Calu3 (cell line): Measurements from ENCODE around the gene MORN5. TPM values are rescaled to one million over a fixed set of nuclear protein-coding genes. Genes with fewer than 3 reads are reported as not detected.

Source experiments
- BruUV-seq: library from RNA; stranded (reverse); fragments of 400-500 nt; replicated peaks from 2 replicates; lab custom pipeline; 2021; lab: Mats Ljungman, UMichigan
- CTCF ChIA-PET: fragments of 300-600 bp; sonication (Branson Sonifier 250); formaldehyde crosslinking; loops from one replicate; lab custom pipeline; 2022; ENCODE audit warnings: antibody characterized with exemption; lab: Charles Lee
- DNase-seq: peaks from one replicate; pipeline ENCODE4 v3.0.0; 2022
- H3K27ac Mint-ChIP-seq: one replicate; pipeline ENCODE4 v1.8.0; 2022; ENCODE audit warnings: mixed read lengths; ENCODE audit not compliant: unreplicated experiment
- H3K27me3 Mint-ChIP-seq: one replicate; pipeline ENCODE4 v1.8.0; 2022; ENCODE audit warnings: mixed read lengths; ENCODE audit not compliant: unreplicated experiment
- H3K36me3 Mint-ChIP-seq: one replicate; pipeline ENCODE4 v1.8.0; 2022; ENCODE audit warnings: mild to moderate bottlenecking, moderate library complexity, mixed read lengths; ENCODE audit not compliant: insufficient read depth, unreplicated experiment
- H3K4me1 Mint-ChIP-seq: one replicate; pipeline ENCODE4 v1.8.0; 2022; ENCODE audit warnings: mild to moderate bottlenecking, low read depth, mixed read lengths; ENCODE audit not compliant: unreplicated experiment
- H3K4me3 Mint-ChIP-seq: one replicate; pipeline ENCODE4 v1.8.0; 2022; ENCODE audit warnings: mild to moderate bottlenecking, low read depth, moderate library complexity, mixed read lengths; ENCODE audit not compliant: unreplicated experiment
- H3K9me3 Mint-ChIP-seq: one replicate; pipeline ENCODE4 v1.8.0; 2022; ENCODE audit warnings: low read depth, mixed read lengths; ENCODE audit not compliant: unreplicated experiment
- intact Hi-C: fragments of 100-400 bp; cut with micrococcal nuclease; formaldehyde crosslinking; loops from one replicate; pipeline ENCODE4 v1.10.0; 2022; ENCODE audit not compliant: unreplicated experiment
- total RNA-seq: library from RNA; stranded (reverse); gene quantifications from 2 replicates; pipeline ENCODE4 v1.2.3, GENCODE V29; 2022
- TF ChIP-seq, protein P1 (sequence below): fragments of 200-600 bp; IDR thresholded peaks from one replicate; pipeline ENCODE4 v1.8.0; 2022; ENCODE audit warnings: antibody characterized with exemption; ENCODE audit not compliant: unreplicated experiment

Gene MORN5
- total RNA-seq, 1 experiment from 2014 or later = not detected

DNA sequence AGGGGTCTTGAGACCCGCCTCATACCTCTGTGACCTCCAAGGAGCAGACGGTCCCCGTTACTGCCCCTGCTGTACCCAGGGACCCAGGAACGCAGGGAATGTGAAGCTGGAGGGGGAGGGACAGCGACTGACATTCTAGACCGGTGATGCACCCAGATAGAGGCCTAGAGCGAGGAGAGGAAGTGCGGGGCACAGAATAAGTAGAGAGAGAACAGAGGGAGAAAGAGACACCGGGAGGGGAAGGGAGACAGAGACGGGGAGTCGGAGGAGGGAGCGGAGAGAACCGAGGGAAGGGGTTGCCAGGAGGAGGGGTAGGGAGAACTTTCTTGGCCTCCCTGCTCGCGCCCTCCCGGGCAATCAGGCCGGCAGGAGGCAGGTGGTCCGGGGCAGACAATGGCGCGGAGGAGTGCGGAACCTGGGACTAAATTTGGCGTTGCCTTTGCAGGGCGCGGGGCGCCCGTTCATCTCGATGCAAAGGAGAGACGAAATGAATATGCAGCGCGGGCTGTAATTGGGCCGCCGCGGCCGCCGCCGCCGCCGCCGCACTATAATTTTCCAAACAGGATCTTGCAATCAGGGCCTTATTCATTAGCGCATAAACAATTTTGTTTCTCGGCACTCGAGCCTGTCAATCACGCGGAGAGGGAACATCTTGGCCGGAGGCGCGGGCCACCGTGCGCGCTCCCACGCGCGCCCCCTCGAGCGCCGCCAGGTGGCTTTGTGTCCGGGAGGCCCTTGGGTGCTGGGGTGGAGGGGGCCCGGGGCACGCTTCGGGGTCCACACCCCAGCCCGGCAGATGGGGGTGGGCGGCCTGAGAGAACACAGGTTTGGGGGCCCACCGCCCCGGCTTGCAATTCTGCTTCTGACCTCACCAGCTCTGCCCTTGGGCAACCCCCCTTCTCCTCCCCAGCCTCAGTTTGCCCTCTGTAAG is 33.1 kb upstream of the MORN5 start:
- peaks cover 54% of the 10 kb centered on the region for H3K27me3 Mint-ChIP-seq
- H3K36me3 Mint-ChIP-seq = no peaks in the 10 kb centered on the region
- H3K9me3 Mint-ChIP-seq = no peaks in the 10 kb centered on the region
- H3K4me3 Mint-ChIP-seq = no peak overlapping the region
- no peak overlapping the region for H3K27ac Mint-ChIP-seq
- BruUV-seq = no TSS peak
- intact Hi-C loops = no loop called here
- DNase-seq = no peak
- H3K4me1 Mint-ChIP-seq = peaks cover 16% of the 10 kb centered on the region
- CTCF ChIA-PET = interaction anchor here (0.7 to 6.0 kb wide), 6 partner anchors 28 to 571 kb away, joined by 3 to 44 read pairs (median 4); partner anchors contain the start of genes MRRF and RBM18
- TF ChIP-seq, protein P1, sequence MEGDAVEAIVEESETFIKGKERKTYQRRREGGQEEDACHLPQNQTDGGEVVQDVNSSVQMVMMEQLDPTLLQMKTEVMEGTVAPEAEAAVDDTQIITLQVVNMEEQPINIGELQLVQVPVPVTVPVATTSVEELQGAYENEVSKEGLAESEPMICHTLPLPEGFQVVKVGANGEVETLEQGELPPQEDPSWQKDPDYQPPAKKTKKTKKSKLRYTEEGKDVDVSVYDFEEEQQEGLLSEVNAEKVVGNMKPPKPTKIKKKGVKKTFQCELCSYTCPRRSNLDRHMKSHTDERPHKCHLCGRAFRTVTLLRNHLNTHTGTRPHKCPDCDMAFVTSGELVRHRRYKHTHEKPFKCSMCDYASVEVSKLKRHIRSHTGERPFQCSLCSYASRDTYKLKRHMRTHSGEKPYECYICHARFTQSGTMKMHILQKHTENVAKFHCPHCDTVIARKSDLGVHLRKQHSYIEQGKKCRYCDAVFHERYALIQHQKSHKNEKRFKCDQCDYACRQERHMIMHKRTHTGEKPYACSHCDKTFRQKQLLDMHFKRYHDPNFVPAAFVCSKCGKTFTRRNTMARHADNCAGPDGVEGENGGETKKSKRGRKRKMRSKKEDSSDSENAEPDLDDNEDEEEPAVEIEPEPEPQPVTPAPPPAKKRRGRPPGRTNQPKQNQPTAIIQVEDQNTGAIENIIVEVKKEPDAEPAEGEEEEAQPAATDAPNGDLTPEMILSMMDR = no peak

DNA sequence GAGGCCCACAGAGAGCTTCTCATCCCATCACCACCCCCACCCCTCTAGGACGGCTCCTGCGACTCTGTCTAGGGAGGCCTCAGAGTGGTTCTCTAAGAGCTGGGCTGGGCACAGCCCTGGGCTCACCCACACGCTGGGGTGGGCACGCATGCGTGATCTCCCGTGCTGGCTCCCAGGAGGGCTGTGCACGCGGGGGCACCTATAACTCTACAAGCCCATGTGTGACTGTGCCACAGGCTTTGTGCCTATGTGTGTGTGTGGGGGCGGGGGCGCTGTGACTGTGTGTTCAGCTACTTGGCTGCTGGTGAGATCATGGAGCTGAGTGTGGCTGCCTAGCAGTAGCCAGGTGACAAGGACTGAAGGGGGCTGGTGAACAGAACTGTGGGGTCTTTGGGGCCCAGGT is 32.3 kb upstream of the MORN5 start:
- Mint-ChIP-seq H3K4me1 (peaks cover 16% of the 10 kb centered on the region), H3K4me3 (no peak overlapping the region), H3K9me3 (no peaks in the 10 kb centered on the region), H3K27ac (no peak overlapping the region), H3K36me3 (no peaks in the 10 kb centered on the region), H3K27me3 (peaks cover 57% of the 10 kb centered on the region)
- CTCF ChIA-PET = interaction anchor here (1.5 kb wide), 1 partner anchor 223 kb away, joined by 5 read pairs; no protein-coding TSS in a partner anchor
- TF ChIP-seq, protein P1 = no peak
- no peak for DNase-seq
- intact Hi-C loops = no loop called here
- no TSS peak for BruUV-seq

DNA sequence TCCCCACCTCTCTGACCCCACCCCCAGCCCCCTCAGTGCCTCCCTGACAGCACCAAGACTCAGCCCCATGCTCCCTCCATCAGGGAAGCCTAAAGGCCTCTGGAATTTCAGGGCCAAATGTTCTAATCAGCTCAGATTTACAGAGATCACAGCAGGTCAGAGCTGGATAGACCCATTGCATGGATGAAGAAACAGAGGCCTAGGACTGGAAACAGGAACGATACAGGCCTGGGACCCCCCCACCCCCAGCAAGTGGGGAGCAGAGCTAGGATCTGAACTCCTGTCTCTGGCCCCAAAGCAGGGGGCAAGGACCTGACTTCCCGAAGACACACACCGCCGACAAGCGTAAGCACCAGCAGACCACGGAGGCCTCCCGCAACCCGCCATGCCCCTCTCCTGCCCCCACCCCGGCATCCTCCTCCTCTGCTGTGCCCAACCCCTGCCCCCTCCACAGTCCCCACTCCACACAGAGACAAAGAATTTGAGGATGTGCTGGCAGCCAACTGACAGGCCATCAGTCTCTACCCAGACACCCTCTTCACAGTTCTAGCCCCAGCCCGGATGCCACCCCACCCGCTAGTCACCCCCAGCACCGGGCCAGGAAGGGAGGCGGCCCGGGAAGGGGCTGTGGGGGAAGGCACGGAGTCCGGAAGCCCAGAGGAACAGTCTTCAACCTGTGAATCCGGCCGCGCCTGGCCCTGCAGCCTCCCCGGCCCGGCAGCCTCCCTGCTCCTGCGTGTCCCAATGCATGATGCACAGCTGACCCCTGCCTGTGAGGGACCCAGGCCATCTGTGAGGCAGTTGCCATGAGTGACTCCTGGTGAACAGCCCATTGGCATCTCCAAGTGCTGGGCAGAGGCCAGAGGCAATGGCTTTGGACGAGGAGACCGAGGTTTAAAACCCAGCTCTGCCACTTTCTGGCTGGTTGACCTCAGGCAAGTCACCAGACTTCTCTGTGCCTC is 31.4 kb upstream of the MORN5 start:
- Mint-ChIP-seq H3K27me3 (peaks cover 55% of the 10 kb centered on the region), H3K4me3 (no peak overlapping the region), H3K9me3 (no peaks in the 10 kb centered on the region), H3K4me1 (peaks cover 16% of the 10 kb centered on the region), H3K36me3 (no peaks in the 10 kb centered on the region), H3K27ac (no peak overlapping the region)
- intact Hi-C loops = no loop called here
- DNase-seq = no peak
- CTCF ChIA-PET = interaction anchor here (0.5 to 1.5 kb wide), 2 partner anchors 198 to 222 kb away, joined by 3 to 5 read pairs; no protein-coding TSS in a partner anchor
- no TSS peak for BruUV-seq
- TF ChIP-seq, protein P1 = no peak

DNA sequence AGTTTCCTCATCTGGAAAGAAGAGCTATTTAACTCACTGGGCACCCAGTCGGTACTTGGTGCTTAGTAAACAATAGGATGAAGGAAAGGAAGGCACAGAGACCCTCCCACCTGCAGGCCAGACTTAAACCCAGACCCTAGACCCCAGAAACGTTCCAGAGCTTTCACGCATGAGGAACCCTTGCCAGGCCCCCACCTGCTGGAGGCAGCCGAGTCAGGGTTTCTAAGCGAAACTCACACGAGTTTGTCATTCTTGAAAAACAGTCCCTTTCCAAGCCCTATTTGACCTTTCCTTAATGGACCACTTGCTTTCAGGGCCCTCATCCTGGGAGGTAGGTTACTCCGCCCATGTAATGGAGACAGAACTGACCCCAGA is 30.8 kb upstream of the MORN5 start:
- peaks cover 16% of the 10 kb centered on the region for H3K4me1 Mint-ChIP-seq
- peaks cover 48% of the 10 kb centered on the region for H3K27me3 Mint-ChIP-seq
- H3K36me3 Mint-ChIP-seq = no peaks in the 10 kb centered on the region
- TF ChIP-seq, protein P1 = no peak
- H3K9me3 Mint-ChIP-seq = no peaks in the 10 kb centered on the region
- H3K4me3 Mint-ChIP-seq = no peak overlapping the region
- CTCF ChIA-PET = no interaction called here
- intact Hi-C loops = no loop called here
- no peak for DNase-seq
- no TSS peak for BruUV-seq
- H3K27ac Mint-ChIP-seq = no peak overlapping the region
